H9 (cell line): ENCODE measurements around the gene ZNF92. TPM values are rescaled to one million over a fixed set of nuclear protein-coding genes. Genes with fewer than 3 reads are reported as not detected.

ENCODE experiments used
- DNase-seq: peaks from one replicate; pipeline ENCODE4 v3.0.0-alpha.2; 2017
- H2AFZ ChIP-seq: one replicate; pipeline ENCODE4 v1.6.1; 2013; ENCODE audit warnings: mild to moderate bottlenecking, low read length, control low read depth, moderate library complexity
- H2AK5ac ChIP-seq: 2 replicates; pipeline ENCODE4 v1.6.1; 2013; ENCODE audit warnings: low read length, control low read depth, mixed read lengths; ENCODE audit not compliant: insufficient read length
- H2BK120ac ChIP-seq: one replicate; pipeline ENCODE4 v1.6.1; 2013; ENCODE audit warnings: low read depth, mild to moderate bottlenecking, low read length, control low read depth, inconsistent platforms; ENCODE audit not compliant: poor library complexity, severe bottlenecking
- H2BK12ac ChIP-seq: 2 replicates; pipeline ENCODE4 v1.6.1; 2013; ENCODE audit warnings: low read length, control low read depth, mixed read lengths, low read depth; ENCODE audit not compliant: insufficient read length
- H2BK15ac ChIP-seq: 2 replicates; pipeline ENCODE4 v1.6.1; 2013; ENCODE audit warnings: low read depth, low read length, control low read depth
- H2BK20ac ChIP-seq: one replicate; pipeline ENCODE4 v1.6.1; 2013; ENCODE audit warnings: low read depth, mild to moderate bottlenecking, low read length, control low read depth, inconsistent platforms; ENCODE audit not compliant: poor library complexity, severe bottlenecking
- H2BK5ac ChIP-seq: 2 replicates; pipeline ENCODE4 v1.6.1; 2013; ENCODE audit warnings: low read length, control low read depth, mixed read lengths; ENCODE audit not compliant: insufficient read length
- H3K14ac ChIP-seq: 2 replicates; pipeline ENCODE4 v1.6.1; 2013; ENCODE audit warnings: low read length, control low read depth; ENCODE audit not compliant: insufficient read depth
- H3K18ac ChIP-seq: 2 replicates; pipeline ENCODE4 v1.6.1; 2013; ENCODE audit warnings: low read depth, mild to moderate bottlenecking, mixed read lengths, low read length, control low read depth; ENCODE audit not compliant: insufficient read length
- H3K23ac ChIP-seq: 2 replicates; pipeline ENCODE4 v1.6.1; 2013; ENCODE audit warnings: low read length, control low read depth, mixed read lengths, low read depth; ENCODE audit not compliant: insufficient read length
- H3K23me2 ChIP-seq: 2 replicates; pipeline ENCODE4 v1.6.1; 2013; ENCODE audit warnings: low read depth, mild to moderate bottlenecking, mixed read lengths, low read length, control low read depth; ENCODE audit not compliant: insufficient read length, poor library complexity, severe bottlenecking
- H3K27ac ChIP-seq: 2 replicates; pipeline ENCODE4 v1.5.1; 2013; ENCODE audit warnings: low read length, control low read depth, mixed read lengths, low read depth; ENCODE audit not compliant: insufficient read length
- H3K27me3 ChIP-seq: 2 replicates; pipeline ENCODE4 v1.6.1; 2013; ENCODE audit warnings: low read length, control low read depth, inconsistent platforms; ENCODE audit not compliant: insufficient read depth
- H3K4ac ChIP-seq: 2 replicates; pipeline ENCODE4 v1.6.1; 2013; ENCODE audit warnings: low read depth, mild to moderate bottlenecking, control low read depth, inconsistent platforms, low read length, moderate library complexity
- H3K4me1 ChIP-seq: 2 replicates; pipeline ENCODE4 v1.6.1; 2013; ENCODE audit warnings: low read length, control low read depth, inconsistent platforms; ENCODE audit not compliant: insufficient read depth
- H3K4me2 ChIP-seq: 2 replicates; pipeline ENCODE4 v1.6.1; 2013; ENCODE audit warnings: low read length, control low read depth, mixed read lengths; ENCODE audit not compliant: insufficient read length, insufficient read depth
- H3K56ac ChIP-seq: 2 replicates; pipeline ENCODE4 v1.6.1; 2013; ENCODE audit warnings: low read depth, mild to moderate bottlenecking, mixed read lengths, low read length, control low read depth; ENCODE audit not compliant: insufficient read length
- H3K79me1 ChIP-seq: 2 replicates; pipeline ENCODE4 v1.6.1; 2013; ENCODE audit warnings: low read depth, mild to moderate bottlenecking, moderate library complexity, low read length, control low read depth, inconsistent platforms; ENCODE audit not compliant: insufficient read depth, poor library complexity, severe bottlenecking
- H3K79me2 ChIP-seq: 2 replicates; pipeline ENCODE4 v1.6.1; 2013; ENCODE audit warnings: low read length, control low read depth, inconsistent platforms; ENCODE audit not compliant: insufficient read depth
- H3K9ac ChIP-seq: 2 replicates; pipeline ENCODE4 v1.6.1; 2013; ENCODE audit warnings: low read length, control low read depth, mixed read lengths; ENCODE audit not compliant: insufficient read length; ENCODE audit errors: extremely low read depth
- H3K9me3 ChIP-seq: one replicate; pipeline ENCODE4 v1.6.1; 2013; ENCODE audit warnings: low read depth, low read length, inconsistent platforms; ENCODE audit not compliant: control insufficient read depth
- H3T11ph ChIP-seq: one replicate; pipeline ENCODE4 v1.6.1; 2013; ENCODE audit warnings: mild to moderate bottlenecking, low read length, control low read depth, inconsistent platforms
- H4K20me1 ChIP-seq: one replicate; pipeline ENCODE4 v1.6.1; 2013; ENCODE audit not compliant: control insufficient read depth, insufficient read length, insufficient read depth
- H4K5ac ChIP-seq: 2 replicates; pipeline ENCODE4 v1.6.1; 2013; ENCODE audit warnings: low read depth, mild to moderate bottlenecking, mixed read lengths, low read length, control low read depth; ENCODE audit not compliant: insufficient read length
- H4K8ac ChIP-seq: replicated peaks from 2 replicates; pipeline ENCODE4 v1.6.1; 2013; ENCODE audit warnings: low read length, control low read depth, mixed read lengths, low read depth; ENCODE audit not compliant: insufficient read length
- H4K91ac ChIP-seq: 2 replicates; pipeline ENCODE4 v1.6.1; 2013; ENCODE audit warnings: low read depth, mild to moderate bottlenecking, moderate library complexity, mixed read lengths, low read length, control low read depth; ENCODE audit not compliant: insufficient read length
- H3K27ac Mint-ChIP-seq, 3 experiments: 2 replicates in 2 of 3; 3 replicates in 1 of 3; pipeline ENCODE4 v1.8.0; 2020 to 2021; ENCODE audit warnings: mixed read lengths in 3 of 3, mild to moderate bottlenecking in 1 of 3, moderate library complexity in 1 of 3
- H3K27me3 Mint-ChIP-seq: 2 replicates; pipeline ENCODE4 v1.8.0; 2021; ENCODE audit warnings: low read depth, mild to moderate bottlenecking, moderate library complexity, mixed read lengths
- H3K36me3 Mint-ChIP-seq, 3 experiments: 2 replicates in 2 of 3; 3 replicates in 1 of 3; pipeline ENCODE4 v1.8.0; 2020 to 2021; ENCODE audit warnings: low read depth in 3 of 3, mixed read lengths in 3 of 3; ENCODE audit not compliant: insufficient read depth in 1 of 3
- H3K4me1 Mint-ChIP-seq, 2 experiments: 2 replicates each; pipeline ENCODE4 v1.8.0; 2020; ENCODE audit warnings: mixed read lengths in 2 of 2
- H3K4me3 Mint-ChIP-seq, 2 experiments: 2 replicates in 1 of 2; 3 replicates in 1 of 2; pipeline ENCODE4 v1.8.0; 2020 to 2021; ENCODE audit warnings: mild to moderate bottlenecking in 2 of 2, mixed read lengths in 2 of 2, moderate library complexity in 1 of 2
- H3K9me3 Mint-ChIP-seq, 2 experiments: 2 replicates in 1 of 2; 3 replicates in 1 of 2; pipeline ENCODE4 v1.8.0; 2020; ENCODE audit warnings: mild to moderate bottlenecking in 2 of 2, mixed read lengths in 2 of 2, moderate library complexity in 1 of 2
- total RNA-seq: library from RNA; stranded (reverse); gene quantifications from 2 replicates; pipeline ENCODE4 v1.2.1, GENCODE V29; 2021
- TF ChIP-seq, protein P1 (sequence below): fragments of 200-600 bp; sonication (generic); conservative IDR thresholded peaks from 3 replicates; pipeline ENCODE4 v1.8.0; 2021; ENCODE audit warnings: antibody characterized with exemption, mild to moderate bottlenecking

ZNF92 gene
- total RNA-seq, 1 experiment from 2014 or later, result 32.4 TPM

GRCh38 chr7:65436163-65436562 is 62.5 kb downstream of the ZNF92 start:
- H4K91ac ChIP-seq, result no peak overlapping the region
- H3K23ac ChIP-seq, result no peak overlapping the region
- no peak overlapping the region for H4K8ac ChIP-seq
- no peaks in the 10 kb centered on the region for H3K27me3 ChIP-seq
- no peaks in the 10 kb centered on the region for H3K4me1 Mint-ChIP-seq
- no peaks in the 10 kb centered on the region for H4K20me1 ChIP-seq
- no peak overlapping the region for H2AFZ ChIP-seq
- no peak overlapping the region for H3K4ac ChIP-seq
- H3K27ac Mint-ChIP-seq, result no peak overlapping the region
- no peak overlapping the region for H3K4me3 Mint-ChIP-seq
- H2BK5ac ChIP-seq, result no peak overlapping the region
- H3K9me3 Mint-ChIP-seq, result peaks cover 2 to 22% of the 10 kb centered on the region in 2 experiments; a peak in 3 of 5 replicates
- no peaks in the 10 kb centered on the region for H3K79me2 ChIP-seq
- no peak for DNase-seq
- no peak overlapping the region for H2BK15ac ChIP-seq
- H3K23me2 ChIP-seq, result no peaks in the 10 kb centered on the region
- H3T11ph ChIP-seq, result no peak overlapping the region
- peaks cover 2% of the 10 kb centered on the region for H3K27me3 Mint-ChIP-seq
- no peak overlapping the region for H3K18ac ChIP-seq
- no peaks in the 10 kb centered on the region for H3K79me1 ChIP-seq
- no peaks in the 10 kb centered on the region for H3K36me3 Mint-ChIP-seq
- H3K4me1 ChIP-seq, result no peaks in the 10 kb centered on the region
- no peak overlapping the region for H2BK120ac ChIP-seq
- no peak overlapping the region for H3K56ac ChIP-seq
- H3K27ac ChIP-seq, result no peak overlapping the region
- H2BK20ac ChIP-seq, result no peak overlapping the region
- no peak overlapping the region for H3K9ac ChIP-seq
- no peak overlapping the region for H4K5ac ChIP-seq
- no peak overlapping the region for H3K14ac ChIP-seq
- H3K9me3 ChIP-seq, result no peaks in the 10 kb centered on the region
- no peak overlapping the region for H2BK12ac ChIP-seq
- TF ChIP-seq, protein P1, sequence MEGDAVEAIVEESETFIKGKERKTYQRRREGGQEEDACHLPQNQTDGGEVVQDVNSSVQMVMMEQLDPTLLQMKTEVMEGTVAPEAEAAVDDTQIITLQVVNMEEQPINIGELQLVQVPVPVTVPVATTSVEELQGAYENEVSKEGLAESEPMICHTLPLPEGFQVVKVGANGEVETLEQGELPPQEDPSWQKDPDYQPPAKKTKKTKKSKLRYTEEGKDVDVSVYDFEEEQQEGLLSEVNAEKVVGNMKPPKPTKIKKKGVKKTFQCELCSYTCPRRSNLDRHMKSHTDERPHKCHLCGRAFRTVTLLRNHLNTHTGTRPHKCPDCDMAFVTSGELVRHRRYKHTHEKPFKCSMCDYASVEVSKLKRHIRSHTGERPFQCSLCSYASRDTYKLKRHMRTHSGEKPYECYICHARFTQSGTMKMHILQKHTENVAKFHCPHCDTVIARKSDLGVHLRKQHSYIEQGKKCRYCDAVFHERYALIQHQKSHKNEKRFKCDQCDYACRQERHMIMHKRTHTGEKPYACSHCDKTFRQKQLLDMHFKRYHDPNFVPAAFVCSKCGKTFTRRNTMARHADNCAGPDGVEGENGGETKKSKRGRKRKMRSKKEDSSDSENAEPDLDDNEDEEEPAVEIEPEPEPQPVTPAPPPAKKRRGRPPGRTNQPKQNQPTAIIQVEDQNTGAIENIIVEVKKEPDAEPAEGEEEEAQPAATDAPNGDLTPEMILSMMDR, result no peak
- H3K4me2 ChIP-seq, result no peak overlapping the region
- no peak overlapping the region for H2AK5ac ChIP-seq
